Measurements from ENCODE around the gene TKTL1. TPM values are rescaled to one million over a fixed set of nuclear protein-coding genes. Genes with fewer than 3 reads are reported as not detected.

The TKTL1 gene
- total and polyA plus RNA-seq, 2 of the 4 experiments (the other 2 are of a cell fraction), result not detected

- no peak overlapping the region for H3K4ac ChIP-seq (ENCODE audit: low read depth, low read length)
- peaks cover 99% of the 10 kb centered on the region for H4K20me1 ChIP-seq (ENCODE audit: insufficient read depth, low read length)
- CTCF ChIA-PET, result no interaction called here
- H3K18ac ChIP-seq (ENCODE audit: low read depth, low read length), result no peak overlapping the region
- TF ChIP-seq CEBPB (IDR thresholded peaks at IDR 0.05; ENCODE audit: low read depth, low read length) (no peak), CHD1 (IDR thresholded peaks at IDR 0.05; ENCODE audit: low read depth, low read length) (no peak), RAD21 (IDR thresholded peaks at IDR 0.05; ENCODE audit: low read length) (no peak), USF2 (IDR thresholded peaks at IDR 0.05; ENCODE audit: low read depth, low read length) (no peak), RCOR1 (IDR thresholded peaks at IDR 0.05; ENCODE audit: insufficient replicate concordance, low read length) (no peak), CTCF (conservative IDR thresholded peaks at IDR 0.05; ENCODE audit: low read depth, low read length) (no peak), ELK1 (IDR thresholded peaks at IDR 0.05; ENCODE audit: borderline replicate concordance, low read depth, low read length) (no peak), BHLHE40 (IDR thresholded peaks at IDR 0.05; ENCODE audit: low read depth, low read length) (no peak), MAFK (IDR thresholded peaks at IDR 0.05; ENCODE audit: low read depth, low read length) (no peak), RFX5 (IDR thresholded peaks at IDR 0.05; ENCODE audit: low read depth, low read length) (no peak), FOS (IDR thresholded peaks at IDR 0.05; ENCODE audit: low read depth, low read length) (no peak), MXI1 (IDR thresholded peaks at IDR 0.05; ENCODE audit: borderline replicate concordance, low read depth, low read length) (no peak), SMC3 (IDR thresholded peaks at IDR 0.05; ENCODE audit: low read depth, low read length) (no peak), NFE2L2 (IDR thresholded peaks at IDR 0.05; ENCODE audit: low read depth, low read length) (no peak), MAZ (IDR thresholded peaks at IDR 0.05; ENCODE audit: borderline replicate concordance, low read depth, low read length) (no peak), POLR2A (IDR thresholded peaks at IDR 0.05; ENCODE audit: low read depth, low read length) (no peak)
- ATAC-seq (ENCODE audit: low read depth) (no peak), DNase-seq (no peak)
- 96% methylated on average over 24 of the region's 27 CpGs; no CpG with 5 or more reads in 1 of the 2 experiments for WGBS, 2 experiments (ENCODE audit: extremely low coverage in 2 of 2, insufficient read length in 1 of 2)
- no peaks in the 10 kb centered on the region for H3K9me1 ChIP-seq (ENCODE audit: insufficient read depth, low read length)
- intact Hi-C loops (cut with micrococcal nuclease) (no loop called here), in situ Hi-C loops (cut with MboI; ENCODE audit: low sequenced_read_pairs) (no loop called here), dilution Hi-C loops (cut with HindIII; ENCODE audit: low sequenced_read_pairs, unreplicated experiment) (no loop called here)
- peaks cover 96% of the 10 kb centered on the region for H3K36me3 ChIP-seq (ENCODE audit: control insufficient read depth, insufficient read depth, low read length)
- H3K27me3 ChIP-seq (ENCODE audit: control insufficient read depth, insufficient read depth, low read length), result no peaks in the 10 kb centered on the region
- H4K91ac ChIP-seq (ENCODE audit: insufficient read depth, low read depth, low read length), result no peak overlapping the region
- no TSS peak for BruUV-seq (replicated peaks)
- H3K79me1 ChIP-seq (ENCODE audit: low read depth in 1 of 2, low read length in 2 of 2), result peaks cover 10 to 43% of the 10 kb centered on the region in 2 experiments; a peak in 2 of 4 replicates
- no peak overlapping the region for H3K9ac ChIP-seq (ENCODE audit: low read depth, low read length)
- no peak overlapping the region for H3K14ac ChIP-seq (replicated peaks; ENCODE audit: low read depth, low read length)
- H2BK15ac ChIP-seq (ENCODE audit: low read depth, low read length), result no peak overlapping the region
- no peaks in the 10 kb centered on the region for H3K9me3 ChIP-seq (ENCODE audit: control insufficient read depth, insufficient read depth, low read length)
- peak overlapping the region; percentile 67 for H2AFZ ChIP-seq (replicated peaks; ENCODE audit: low read length, poor library complexity)
- no peak overlapping the region for H4K5ac ChIP-seq (ENCODE audit: low read depth, low read length)
- H3K4me2 ChIP-seq (ENCODE audit: low read depth, low read length), result no peak overlapping the region
- H2AK9ac ChIP-seq (replicated peaks; ENCODE audit: low read depth, low read length, poor library complexity), result no peak overlapping the region
- no peaks in the 10 kb centered on the region for H3K4me1 ChIP-seq (ENCODE audit: control insufficient read depth, insufficient read depth, low read length)
- H2BK20ac ChIP-seq (ENCODE audit: low read depth, low read length), result no peak overlapping the region
- H2BK120ac ChIP-seq (ENCODE audit: low read depth, low read length), result no peak overlapping the region
- H2AK5ac ChIP-seq (ENCODE audit: low read depth, low read length), result no peak overlapping the region
- POLR2A ChIA-PET (ENCODE audit: unreplicated experiment), result no interaction called here
- no peak overlapping the region for H2BK5ac ChIP-seq (ENCODE audit: low read depth, low read length, poor library complexity, severe bottlenecking)
- H4K8ac ChIP-seq (ENCODE audit: low read depth in 2 of 2, low read length in 2 of 2), result no peak overlapping the region
- no peak overlapping the region for H3K4me3 ChIP-seq (ENCODE audit: insufficient read depth, low read depth, low read length)
- H3K56ac ChIP-seq (ENCODE audit: extremely low read depth, insufficient read depth, low read length), result no peak overlapping the region
- no peak overlapping the region for H3K23ac ChIP-seq (ENCODE audit: low read depth, low read length)
- H3K27ac ChIP-seq (ENCODE audit: insufficient read depth, low read length), result no peak overlapping the region
Measured at GRCh38 chrX:154357205-154357604, 61.6 kb downstream of the TKTL1 start.
